Activated B cell treated with CpG ODN at 0.5 μM for 24 hours (primary cell): ENCODE data around the gene HAND1. TPM values are rescaled to one million over a fixed set of nuclear protein-coding genes. Genes with fewer than 3 reads are reported as not detected.

Experiments used
- ATAC-seq: fragments of 200-7000 bp; cut with Tn5 transposase; one replicate; pipeline ENCODE4 v1.10.0; 2021; ENCODE audit warnings: low read depth, mild to moderate bottlenecking, moderate library complexity
- CTCF ChIA-PET: fragments of 350-600 bp; sonication (Branson Sonifier 250); formaldehyde crosslinking; loops from one replicate; lab custom pipeline; 2021; ENCODE audit warnings: antibody characterized with exemption; lab: Charles Lee
- POLR2A ChIA-PET: fragments of 350-600 bp; sonication (Branson Sonifier 250); formaldehyde crosslinking; loops from one replicate; lab custom pipeline; 2021; ENCODE audit warnings: antibody characterized with exemption; lab: Charles Lee
- DNase-seq: peaks from one replicate; pipeline ENCODE4 v3.0.0; 2022
- H3K27ac Mint-ChIP-seq: one replicate; pipeline ENCODE4 v1.8.0; 2020; ENCODE audit warnings: mixed read lengths
- H3K27me3 Mint-ChIP-seq: one replicate; pipeline ENCODE4 v1.8.0; 2021; ENCODE audit warnings: mixed read lengths
- H3K36me3 Mint-ChIP-seq: one replicate; pipeline ENCODE4 v1.8.0; 2021; ENCODE audit warnings: low read depth, mixed read lengths
- H3K4me1 Mint-ChIP-seq: one replicate; pipeline ENCODE4 v1.8.0; 2021; ENCODE audit warnings: mixed read lengths
- H3K4me3 Mint-ChIP-seq: one replicate; pipeline ENCODE4 v1.8.0; 2020; ENCODE audit warnings: mild to moderate bottlenecking, mixed read lengths
- H3K9me3 Mint-ChIP-seq: one replicate; pipeline ENCODE4 v1.8.0; 2020; ENCODE audit warnings: mixed read lengths
- CTCF ChIP-seq: fragments of 200-600 bp; IDR thresholded peaks from one replicate; pipeline ENCODE4 v1.8.0; 2022; ENCODE audit warnings: antibody characterized with exemption, mild to moderate bottlenecking
- intact Hi-C: fragments of 100-400 bp; cut with micrococcal nuclease; formaldehyde crosslinking; loops from one replicate; pipeline ENCODE4 v1.15.1; 2024
- total RNA-seq: library from RNA; stranded (reverse); gene quantifications from 2 replicates; pipeline ENCODE4 v1.2.3, GENCODE V29; 2022

Gene HAND1
- total RNA-seq, 1 donor from 2014 or later, result not detected

GRCh38 chr5:154523104-154523503 is 45.1 kb upstream of the HAND1 start:
- Mint-ChIP-seq H3K27ac (no peak overlapping the region), H3K4me1 (peaks cover 2% of the 10 kb centered on the region), H3K9me3 (no peaks in the 10 kb centered on the region), H3K27me3 (peaks cover 48% of the 10 kb centered on the region), H3K36me3 (no peaks in the 10 kb centered on the region), H3K4me3 (no peak overlapping the region)
- POLR2A ChIA-PET, result no interaction called here
- CTCF ChIA-PET, result no interaction called here
- no peak for ATAC-seq
- DNase-seq, result no peak
- no peak for TF ChIP-seq CTCF
- intact Hi-C loops, result no loop called here

GRCh38 chr5:154522284-154522683 is 44.3 kb upstream of the HAND1 start:
- CTCF ChIA-PET, result no interaction called here
- H3K27ac Mint-ChIP-seq, result no peak overlapping the region
- no peak for ATAC-seq
- no peaks in the 10 kb centered on the region for H3K36me3 Mint-ChIP-seq
- intact Hi-C loops, result no loop called here
- peaks cover 2% of the 10 kb centered on the region for H3K4me1 Mint-ChIP-seq
- peaks cover 50% of the 10 kb centered on the region for H3K27me3 Mint-ChIP-seq
- no peaks in the 10 kb centered on the region for H3K9me3 Mint-ChIP-seq
- no peak for TF ChIP-seq CTCF
- POLR2A ChIA-PET, result no interaction called here
- no peak for DNase-seq
- no peak overlapping the region for H3K4me3 Mint-ChIP-seq

GRCh38 chr5:154521756-154522155 is 43.7 kb upstream of the HAND1 start:
- ChIA-PET CTCF (no interaction called here), POLR2A (no interaction called here)
- no peak for TF ChIP-seq CTCF
- no peak overlapping the region for H3K27ac Mint-ChIP-seq
- DNase-seq (no peak), ATAC-seq (no peak)
- no peaks in the 10 kb centered on the region for H3K36me3 Mint-ChIP-seq
- no peaks in the 10 kb centered on the region for H3K9me3 Mint-ChIP-seq
- intact Hi-C loops, result no loop called here
- H3K27me3 Mint-ChIP-seq, result peaks cover 50% of the 10 kb centered on the region
- peaks cover 2% of the 10 kb centered on the region for H3K4me1 Mint-ChIP-seq
- no peak overlapping the region for H3K4me3 Mint-ChIP-seq

GRCh38 chr5:154520861-154521453 is 42.9 kb upstream of the HAND1 start:
- ChIA-PET POLR2A (interaction anchor here (0.6 kb wide), 1 partner anchor 524 kb away, joined by 4 read pairs; no protein-coding TSS in a partner anchor), CTCF (no interaction called here)
- TF ChIP-seq CTCF, result no peak
- peaks cover 2% of the 10 kb centered on the region for H3K4me1 Mint-ChIP-seq
- intact Hi-C loops, result no loop called here
- DNase-seq (no peak), ATAC-seq (no peak)
- no peaks in the 10 kb centered on the region for H3K36me3 Mint-ChIP-seq
- H3K9me3 Mint-ChIP-seq, result no peaks in the 10 kb centered on the region
- H3K4me3 Mint-ChIP-seq, result no peak overlapping the region
- no peak overlapping the region for H3K27ac Mint-ChIP-seq
- peaks cover 48% of the 10 kb centered on the region for H3K27me3 Mint-ChIP-seq

- no peaks in the 10 kb centered on the region for H3K9me3 Mint-ChIP-seq
- no peak for DNase-seq
- H3K4me1 Mint-ChIP-seq, result peaks cover 2% of the 10 kb centered on the region
- no peak for TF ChIP-seq CTCF
- no peak overlapping the region for H3K4me3 Mint-ChIP-seq
- intact Hi-C loops, result no loop called here
- peaks cover 50% of the 10 kb centered on the region for H3K27me3 Mint-ChIP-seq
- ChIA-PET CTCF (no interaction called here), POLR2A (no interaction called here)
- no peak for ATAC-seq
- H3K36me3 Mint-ChIP-seq, result no peaks in the 10 kb centered on the region
- no peak overlapping the region for H3K27ac Mint-ChIP-seq
Measured at GRCh38 chr5:154519359-154519758, 41.3 kb upstream of the HAND1 start.
